HG02973 (cell line): ENCODE data around the gene SYT9.
"Not testable (repeated sequence)": the region's sequence is repeated elsewhere in the genome, so short reads cannot be mapped to it uniquely, and the experiment has no call there.

Experiments
- ATAC-seq: cut with Tn5 transposase; IDR thresholded peaks from one replicate; pipeline ENCODE4 v1.9.1; 2021; ENCODE audit warnings: moderate library complexity; ENCODE audit not compliant: unreplicated experiment

The SYT9 gene

DNA sequence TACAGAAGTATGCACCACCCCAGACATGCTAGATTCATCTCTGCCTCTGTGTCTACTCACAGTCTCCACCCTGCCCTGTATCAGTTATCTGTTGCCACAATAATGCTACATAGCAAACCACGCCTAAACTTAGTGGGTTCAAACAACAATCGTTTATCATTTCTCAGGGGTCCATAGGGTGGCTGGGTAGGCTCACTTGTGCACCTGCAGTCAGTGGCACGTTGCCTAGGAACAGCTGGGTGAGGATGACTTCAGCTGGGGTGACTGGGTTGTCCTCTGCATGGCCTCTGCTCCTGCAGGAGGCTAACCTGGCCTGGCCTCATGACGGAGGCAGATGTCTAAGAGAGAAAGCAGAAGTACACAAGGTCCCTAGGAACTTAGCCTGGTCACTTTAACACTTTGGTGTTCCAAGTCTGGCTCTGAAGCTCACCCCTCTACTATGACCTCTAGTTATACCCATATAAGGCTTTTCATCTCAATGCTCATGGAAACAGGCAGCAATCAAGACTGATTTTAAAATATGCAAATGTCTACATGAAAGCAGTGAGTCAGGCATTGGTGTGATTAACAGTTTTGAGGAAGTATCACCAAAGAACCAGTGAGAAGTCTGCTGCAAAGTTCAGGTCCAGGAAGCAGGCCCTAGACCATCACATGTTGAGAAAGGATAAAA, 244.3 kb downstream of the SYT9 start:
- peak; percentile 92 for ATAC-seq

DNA sequence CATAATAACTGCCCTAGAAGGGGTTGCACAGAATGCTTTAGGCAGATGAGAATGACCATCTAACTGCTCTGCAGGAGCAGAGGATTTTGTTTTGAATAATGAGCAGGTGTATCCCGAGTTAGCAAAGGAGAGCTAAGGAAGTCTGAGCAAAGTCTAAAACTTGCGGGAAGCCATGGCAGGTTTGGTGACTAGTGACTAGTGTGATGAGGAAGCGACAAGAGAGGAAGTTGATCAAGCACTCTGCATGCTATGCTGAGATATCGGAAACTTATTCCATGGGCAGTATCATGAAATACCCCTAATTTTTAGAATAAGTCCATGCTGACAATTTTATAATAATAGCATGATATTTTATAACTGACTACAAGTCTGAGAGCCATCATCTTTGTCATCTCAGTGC, 246.5 kb downstream of the SYT9 start:
- ATAC-seq = no peak

GRCh38 chr11:7499081-7499480, 247.4 kb downstream of the SYT9 start:
- ATAC-seq = no peak

DNA sequence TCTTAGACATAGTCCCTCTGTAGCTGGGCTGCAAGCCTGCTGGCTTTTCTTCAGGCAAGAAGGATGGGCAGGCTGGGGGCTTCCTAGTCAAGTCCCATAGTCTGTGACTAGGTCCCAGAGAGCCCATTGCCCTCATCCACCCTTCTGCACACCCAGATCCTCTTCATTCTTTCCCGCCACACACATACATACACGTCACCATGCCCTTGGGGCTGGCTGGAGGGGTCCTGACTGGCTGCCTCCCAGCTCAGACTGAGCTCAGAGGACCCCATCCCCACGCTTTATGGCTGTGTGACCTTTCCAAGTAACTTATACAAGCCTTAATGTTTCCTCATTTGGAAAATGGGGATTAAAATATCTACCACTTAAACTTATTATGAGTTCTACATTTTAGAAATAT, 248.5 kb downstream of the SYT9 start:
- no peak for ATAC-seq

DNA sequence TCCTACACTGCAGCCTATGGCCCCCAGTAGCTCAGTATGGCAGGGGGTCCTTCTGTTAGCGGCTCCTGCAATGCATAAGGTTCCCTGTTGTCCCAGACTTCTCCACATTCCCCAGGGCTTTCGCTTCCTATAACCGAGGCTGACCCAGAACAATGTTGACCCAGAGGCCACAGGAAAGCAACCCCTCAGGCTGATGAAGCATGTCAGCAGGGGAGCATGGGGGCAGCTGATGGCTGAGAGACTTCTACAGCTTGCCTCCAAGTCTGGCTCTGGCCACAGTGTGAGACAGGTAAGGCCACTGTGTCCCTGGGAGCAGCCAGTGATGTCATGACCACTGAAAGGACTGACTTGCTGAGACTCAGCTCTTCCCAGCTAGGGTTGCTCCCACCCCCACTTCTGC, 249.5 kb downstream of the SYT9 start:
- ATAC-seq = no peak

GRCh38 chr11:7501894-7502293, 250.2 kb downstream of the SYT9 start:
- ATAC-seq = no peak

DNA sequence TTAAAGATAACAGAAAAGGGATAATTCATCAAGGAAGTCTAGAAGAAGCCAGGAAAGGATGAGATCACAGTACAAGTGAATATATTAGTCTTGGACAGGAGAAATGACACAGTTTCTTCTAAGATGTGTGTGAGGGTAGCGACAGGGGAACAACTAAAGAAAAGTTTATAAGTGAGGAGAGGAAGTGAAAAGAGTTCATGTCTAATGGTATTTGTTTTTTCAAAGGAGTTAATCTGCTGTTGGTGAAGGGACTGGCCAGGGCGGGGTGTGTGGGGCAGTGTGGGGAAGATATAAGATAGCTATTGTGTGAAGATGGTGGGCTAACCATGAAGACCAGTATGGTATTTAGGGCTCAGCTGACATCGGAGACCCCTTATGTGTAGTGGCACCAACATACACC, 254.5 kb downstream of the SYT9 start:
- no peak for ATAC-seq

GRCh38 chr11:7508087-7508486, 256.4 kb downstream of the SYT9 start:
- no peak for ATAC-seq

DNA sequence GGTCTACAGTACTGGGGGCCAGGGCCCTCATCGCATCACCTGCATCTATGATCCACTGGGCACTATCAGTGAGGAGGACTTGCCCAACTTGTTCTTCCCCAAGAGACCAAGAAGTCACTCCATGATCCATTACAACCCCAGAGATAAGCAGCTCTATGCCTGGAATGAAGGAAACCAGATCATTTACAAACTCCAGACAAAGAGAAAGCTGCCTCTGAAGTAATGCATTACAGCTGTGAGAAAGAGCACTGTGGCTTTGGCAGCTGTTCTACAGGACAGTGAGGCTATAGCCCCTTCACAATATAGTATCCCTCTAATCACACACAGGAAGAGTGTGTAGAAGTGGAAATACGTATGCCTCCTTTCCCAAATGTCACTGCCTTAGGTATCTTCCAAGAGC, 258.3 kb downstream of the SYT9 start:
- no peak for ATAC-seq

DNA sequence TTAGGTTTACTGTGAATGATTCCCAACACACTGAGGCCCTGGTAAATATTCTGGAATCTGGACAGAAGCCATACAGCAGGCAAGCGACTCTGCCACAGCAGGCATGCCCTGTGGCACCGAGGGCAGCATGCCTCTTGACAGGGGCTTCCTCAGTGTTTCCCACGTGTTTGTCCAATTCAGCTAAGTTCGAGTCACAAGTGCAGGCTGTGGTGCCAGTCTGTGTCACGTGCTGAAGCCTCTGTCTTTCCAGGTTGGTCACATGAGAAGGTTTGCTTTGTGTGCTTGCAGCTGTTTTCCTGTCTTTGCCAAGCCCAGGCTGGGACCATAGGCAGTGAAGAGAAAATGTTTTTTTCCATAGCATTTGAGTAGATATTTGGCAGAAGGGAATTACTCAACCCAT, 259.7 kb downstream of the SYT9 start:
- no peak for ATAC-seq

- peak; percentile 63 for ATAC-seq
Measured at GRCh38 chr11:7512525-7513233, 261.0 kb downstream of the SYT9 start.

- ATAC-seq = peak; percentile 62
Measured at GRCh38 chr11:7513234-7514098, 261.8 kb downstream of the SYT9 start, which contains the start of gene PPFIBP2. TSS of gene PPFIBP2 (plus strand) at chr11:7513999. CDS start at chr11:7549476, 35,477 bp downstream.

GRCh38 chr11:7514099-7514591, 262.4 kb downstream of the SYT9 start:
- ATAC-seq = peak; percentile 7

DNA sequence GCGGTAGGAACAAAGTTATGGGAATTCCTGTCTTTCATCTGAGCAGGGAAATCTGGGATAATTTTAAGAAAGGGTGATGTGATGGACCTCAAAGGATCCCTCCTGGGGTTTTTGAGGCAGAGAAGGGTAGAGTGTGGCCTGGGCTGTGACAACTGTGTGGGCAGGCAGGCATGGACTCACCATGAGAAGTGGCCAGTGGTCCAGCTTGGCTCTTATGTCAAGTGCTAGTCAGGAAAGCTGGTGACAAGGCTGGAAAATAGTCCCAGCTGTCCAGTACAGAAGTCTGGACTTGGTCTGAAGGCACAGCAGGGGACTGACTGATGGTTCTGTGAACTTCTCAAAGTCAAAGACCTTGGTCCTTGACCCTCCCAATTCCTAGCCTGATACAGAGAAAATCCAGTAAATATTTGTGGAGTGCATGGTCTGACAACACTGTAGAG, 263.8 kb downstream of the SYT9 start:
- ATAC-seq = no peak

DNA sequence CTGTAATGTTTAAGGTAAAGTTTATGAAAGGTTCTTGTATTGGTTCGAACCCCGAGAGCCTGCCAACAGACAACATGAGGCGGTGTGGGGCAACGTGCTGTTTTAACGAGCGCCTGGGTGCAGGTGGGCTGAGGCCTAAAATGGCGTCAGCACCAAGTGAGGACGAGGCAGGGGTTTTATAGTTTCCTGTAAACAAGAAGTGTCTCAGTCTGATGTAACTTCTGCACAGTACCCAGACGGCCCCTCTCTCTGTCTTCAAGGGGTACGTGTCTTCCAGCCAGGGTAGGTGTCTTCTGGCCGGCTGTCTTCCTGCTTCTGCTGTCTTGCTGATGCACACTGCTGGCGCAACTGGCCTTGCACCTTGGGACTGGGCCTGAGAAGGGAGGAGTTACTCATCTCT, 264.8 kb downstream of the SYT9 start:
- ATAC-seq = no peak

DNA sequence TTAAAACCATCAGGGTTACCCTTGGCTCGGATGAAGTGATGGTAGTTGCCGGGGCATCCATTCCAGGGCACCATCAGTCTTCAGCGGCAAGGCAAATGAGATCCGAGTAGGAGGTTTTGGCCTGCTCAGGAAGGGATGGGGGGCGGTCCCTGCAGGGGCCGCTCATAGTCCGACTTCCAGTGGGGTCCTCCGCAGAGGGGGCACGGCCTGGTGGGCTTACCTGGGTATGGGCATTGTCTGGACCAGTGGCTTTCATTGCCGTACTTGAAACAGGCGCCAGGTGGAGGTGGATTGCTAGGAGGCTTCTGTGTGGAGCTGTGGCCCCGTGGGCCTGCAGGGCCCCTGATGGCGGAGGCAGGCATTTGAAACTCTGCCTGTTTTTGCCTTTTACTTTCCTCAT, 266.0 kb downstream of the SYT9 start:
- ATAC-seq = not testable (repeated sequence)
